ENCODE measurements around the gene RASSF10. TPM values are rescaled to one million over a fixed set of nuclear protein-coding genes. Genes with fewer than 3 reads are reported as not detected.

The RASSF10 gene
- total RNA-seq, 4 donors from 2014 or later: 0.24 to 2.2 (median 0.54) TPM; not detected in 1

DNA sequence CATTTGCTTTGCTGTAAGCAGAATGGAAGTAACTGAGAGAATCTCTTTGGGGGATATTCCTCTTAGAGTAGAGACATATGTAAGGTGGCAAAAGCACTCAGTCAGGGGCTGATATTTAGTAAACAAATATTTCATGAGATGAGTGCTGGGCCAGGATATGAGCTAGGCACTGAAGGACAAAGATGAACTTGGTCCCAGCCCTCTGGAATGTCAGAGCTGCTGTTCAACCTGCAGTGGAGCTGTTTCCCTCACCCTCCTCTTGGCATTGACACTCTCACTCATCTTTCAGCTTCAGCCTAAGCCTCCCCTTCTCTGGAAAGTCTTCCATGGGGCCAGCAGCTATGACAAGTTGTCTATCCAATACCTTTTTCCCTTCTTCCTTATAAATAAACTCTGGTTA, 22.2 kb downstream of the RASSF10 start:
- Histone ChIP-seq H3K27me3 (no peaks in the 10 kb centered on the region), H3K4me1 (peaks cover 12 to 15% of the 10 kb centered on the region in 2 donors), H3K4me3 (replicated peaks in 1 of 3) (no peak overlapping the region), H3K36me3 (no peaks in the 10 kb centered on the region), H3K9me3 (no peaks in the 10 kb centered on the region), H3K27ac (no peak overlapping the region)
- no peak for DNase-seq
- intact Hi-C loops (cut with DNase I): no loop called here
- TF ChIP-seq POLR2A (IDR thresholded peaks at IDR 0.05): no peak
- TF ChIP-seq, protein P1, sequence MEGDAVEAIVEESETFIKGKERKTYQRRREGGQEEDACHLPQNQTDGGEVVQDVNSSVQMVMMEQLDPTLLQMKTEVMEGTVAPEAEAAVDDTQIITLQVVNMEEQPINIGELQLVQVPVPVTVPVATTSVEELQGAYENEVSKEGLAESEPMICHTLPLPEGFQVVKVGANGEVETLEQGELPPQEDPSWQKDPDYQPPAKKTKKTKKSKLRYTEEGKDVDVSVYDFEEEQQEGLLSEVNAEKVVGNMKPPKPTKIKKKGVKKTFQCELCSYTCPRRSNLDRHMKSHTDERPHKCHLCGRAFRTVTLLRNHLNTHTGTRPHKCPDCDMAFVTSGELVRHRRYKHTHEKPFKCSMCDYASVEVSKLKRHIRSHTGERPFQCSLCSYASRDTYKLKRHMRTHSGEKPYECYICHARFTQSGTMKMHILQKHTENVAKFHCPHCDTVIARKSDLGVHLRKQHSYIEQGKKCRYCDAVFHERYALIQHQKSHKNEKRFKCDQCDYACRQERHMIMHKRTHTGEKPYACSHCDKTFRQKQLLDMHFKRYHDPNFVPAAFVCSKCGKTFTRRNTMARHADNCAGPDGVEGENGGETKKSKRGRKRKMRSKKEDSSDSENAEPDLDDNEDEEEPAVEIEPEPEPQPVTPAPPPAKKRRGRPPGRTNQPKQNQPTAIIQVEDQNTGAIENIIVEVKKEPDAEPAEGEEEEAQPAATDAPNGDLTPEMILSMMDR (IDR thresholded peaks at IDR 0.05): no peak

GRCh38 chr11:13033760-13034533, 24.8 kb downstream of the RASSF10 start:
- peak overlapping the region in 1 of 3 donors; percentile 46 for H3K27ac ChIP-seq
- no peaks in the 10 kb centered on the region for H3K36me3 ChIP-seq
- peaks cover 12 to 15% of the 10 kb centered on the region in 2 donors for H3K4me1 ChIP-seq
- H3K27me3 ChIP-seq: no peaks in the 10 kb centered on the region
- 79 to 85% methylated on average over 4 of the region's 4 CpGs for WGBS, 2 donors
- no peak overlapping the region for H3K4me3 ChIP-seq (replicated peaks in 1 of 3)
- intact Hi-C loops (cut with DNase I): no loop called here
- no peak for TF ChIP-seq POLR2A (IDR thresholded peaks at IDR 0.05)
- TF ChIP-seq, protein P1 (IDR thresholded peaks at IDR 0.05): no peak
- no peak for DNase-seq
- no peaks in the 10 kb centered on the region for H3K9me3 ChIP-seq

GRCh38 chr11:13035711-13036110, 26.6 kb downstream of the RASSF10 start:
- H3K27me3 ChIP-seq: no peaks in the 10 kb centered on the region
- no peaks in the 10 kb centered on the region for H3K36me3 ChIP-seq
- H3K4me1 ChIP-seq: peaks cover 9 to 10% of the 10 kb centered on the region in 2 donors
- no peaks in the 10 kb centered on the region for H3K9me3 ChIP-seq
- no peak overlapping the region for H3K27ac ChIP-seq
- no peak for DNase-seq
- H3K4me3 ChIP-seq (replicated peaks in 1 of 3): no peak overlapping the region
- 73 to 78% methylated on average over 4 of the region's 4 CpGs for WGBS, 2 donors
- intact Hi-C loops (cut with DNase I): no loop called here
- TF ChIP-seq, protein P1 (IDR thresholded peaks at IDR 0.05): no peak
- no peak for TF ChIP-seq POLR2A (IDR thresholded peaks at IDR 0.05)

GRCh38 chr11:13036235-13036634, 27.1 kb downstream of the RASSF10 start:
- Histone ChIP-seq H3K36me3 (no peaks in the 10 kb centered on the region), H3K27ac (no peak overlapping the region), H3K9me3 (no peaks in the 10 kb centered on the region), H3K4me3 (replicated peaks in 1 of 3) (no peak overlapping the region), H3K4me1 (peaks cover 4 to 8% of the 10 kb centered on the region in 2 donors), H3K27me3 (no peaks in the 10 kb centered on the region)
- DNase-seq: no peak
- TF ChIP-seq, protein P1 (IDR thresholded peaks at IDR 0.05): no peak
- TF ChIP-seq POLR2A (IDR thresholded peaks at IDR 0.05): no peak
- intact Hi-C loops (cut with DNase I): no loop called here

DNA sequence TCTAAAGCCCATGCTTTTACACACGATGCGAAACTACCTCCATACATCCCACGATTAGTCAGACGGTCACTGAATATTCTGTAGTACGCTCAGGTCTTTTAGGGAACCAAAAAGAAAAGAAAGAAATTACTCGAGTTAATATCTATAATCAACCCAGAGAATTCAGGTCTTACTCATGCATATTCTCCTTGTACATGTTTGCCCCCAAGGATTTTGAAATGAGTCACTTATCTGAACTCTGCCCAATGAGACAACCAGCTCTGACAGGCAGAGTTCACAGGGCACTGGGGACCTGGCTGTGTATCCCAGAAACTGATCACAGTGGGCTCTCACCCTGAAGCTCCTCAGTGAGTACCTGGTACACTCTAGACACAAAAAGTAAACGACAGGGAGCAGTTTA, 29.2 kb downstream of the RASSF10 start:
- TF ChIP-seq, protein P1 (IDR thresholded peaks at IDR 0.05): no peak
- TF ChIP-seq POLR2A (IDR thresholded peaks at IDR 0.05): no peak
- WGBS, 2 donors: 88 to 91% methylated on average over 7 of the region's 7 CpGs
- no peaks in the 10 kb centered on the region for H3K27me3 ChIP-seq
- DNase-seq: no peak
- H3K9me3 ChIP-seq: no peaks in the 10 kb centered on the region
- peaks cover 4 to 9% of the 10 kb centered on the region in 2 donors for H3K4me1 ChIP-seq
- no peaks in the 10 kb centered on the region for H3K36me3 ChIP-seq
- intact Hi-C loops (cut with DNase I): no loop called here
- H3K27ac ChIP-seq: no peak overlapping the region
- H3K4me3 ChIP-seq (replicated peaks in 1 of 3): no peak overlapping the region
